ENCODE measurements around the gene ZNFX1.

DNA sequence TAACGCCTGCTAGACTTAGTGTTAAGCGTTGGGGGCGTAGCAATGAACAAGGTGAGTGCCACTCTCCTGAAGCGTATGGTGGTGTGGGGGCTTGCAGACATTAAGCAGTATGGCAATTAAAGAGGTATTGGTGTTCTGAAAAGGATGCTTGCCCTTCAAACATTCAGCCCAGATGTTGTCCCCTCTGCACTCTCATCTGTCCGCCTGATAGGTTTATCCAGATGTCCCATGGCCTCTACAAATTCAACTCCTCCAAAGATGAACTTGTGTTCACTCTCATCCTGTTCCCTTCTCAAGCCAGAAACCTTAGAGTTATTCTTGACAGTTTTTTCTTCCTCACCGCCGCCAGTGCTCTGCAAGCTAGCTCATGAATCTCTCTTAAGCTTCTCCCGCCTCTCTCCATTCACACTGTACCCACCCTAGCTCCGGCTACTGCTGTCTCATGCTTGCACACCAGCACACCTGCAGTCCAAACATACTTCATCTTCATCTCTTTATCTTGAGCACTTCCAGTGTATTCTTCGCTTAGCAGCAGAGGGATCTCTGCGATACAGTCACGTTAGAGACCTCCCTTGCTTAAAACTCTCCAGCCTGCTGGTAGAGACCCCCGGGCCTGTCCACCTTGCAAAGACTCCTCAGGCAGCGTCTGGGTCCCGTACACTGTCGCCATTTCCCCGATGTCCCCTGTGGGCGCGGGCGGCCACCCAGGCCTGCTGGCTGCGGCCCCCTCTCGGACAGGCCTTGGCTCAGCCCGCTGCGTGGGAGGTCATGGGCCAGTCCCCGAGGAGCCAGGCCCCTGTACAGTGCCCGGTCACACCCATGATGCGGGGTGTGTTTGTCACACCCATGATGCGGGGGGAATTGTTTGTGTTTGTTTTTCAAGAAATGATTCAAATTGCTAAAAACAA is 57.7 kb downstream of the ZNFX1 start:
- TF ChIP-seq, protein P1, sequence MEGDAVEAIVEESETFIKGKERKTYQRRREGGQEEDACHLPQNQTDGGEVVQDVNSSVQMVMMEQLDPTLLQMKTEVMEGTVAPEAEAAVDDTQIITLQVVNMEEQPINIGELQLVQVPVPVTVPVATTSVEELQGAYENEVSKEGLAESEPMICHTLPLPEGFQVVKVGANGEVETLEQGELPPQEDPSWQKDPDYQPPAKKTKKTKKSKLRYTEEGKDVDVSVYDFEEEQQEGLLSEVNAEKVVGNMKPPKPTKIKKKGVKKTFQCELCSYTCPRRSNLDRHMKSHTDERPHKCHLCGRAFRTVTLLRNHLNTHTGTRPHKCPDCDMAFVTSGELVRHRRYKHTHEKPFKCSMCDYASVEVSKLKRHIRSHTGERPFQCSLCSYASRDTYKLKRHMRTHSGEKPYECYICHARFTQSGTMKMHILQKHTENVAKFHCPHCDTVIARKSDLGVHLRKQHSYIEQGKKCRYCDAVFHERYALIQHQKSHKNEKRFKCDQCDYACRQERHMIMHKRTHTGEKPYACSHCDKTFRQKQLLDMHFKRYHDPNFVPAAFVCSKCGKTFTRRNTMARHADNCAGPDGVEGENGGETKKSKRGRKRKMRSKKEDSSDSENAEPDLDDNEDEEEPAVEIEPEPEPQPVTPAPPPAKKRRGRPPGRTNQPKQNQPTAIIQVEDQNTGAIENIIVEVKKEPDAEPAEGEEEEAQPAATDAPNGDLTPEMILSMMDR (conservative IDR thresholded peaks at IDR 0.05; ENCODE audit: low read length) = no peak
- no peak for TF ChIP-seq EZH2phosphoT487 (IDR thresholded peaks at IDR 0.05; ENCODE audit: borderline replicate concordance)

Data from Loucy (cell line).